Upper lobe of left lung (tissue), 4 donors: ENCODE data around the gene SEMA7A.

ENCODE experiments used
- EP300 ChIP-seq, 4 donors: sonication (generic); formaldehyde crosslinking; IDR thresholded peaks; one replicate each; pipeline ENCODE4 v1.5.1; 2017; ENCODE audit warnings: antibody characterized with exemption in 4 of 4, control low read depth in 2 of 4
- POLR2AphosphoS5 ChIP-seq, 2 donors: sonication (generic); formaldehyde crosslinking; IDR thresholded peaks; one replicate each; pipeline ENCODE4 v1.5.1; 2017; ENCODE audit warnings: antibody characterized with exemption in 2 of 2
- TF ChIP-seq, protein P1 (sequence below), 6 experiments: fragments of 450-650 bp in 4 of 6; fragments of 200-600 bp in 2 of 6; sonication (generic) in 2 of 6; IDR thresholded peaks; one replicate each; pipeline ENCODE4 v1.5.1; 2016 to 2019; ENCODE audit warnings: antibody characterized with exemption in 6 of 6

DNA sequence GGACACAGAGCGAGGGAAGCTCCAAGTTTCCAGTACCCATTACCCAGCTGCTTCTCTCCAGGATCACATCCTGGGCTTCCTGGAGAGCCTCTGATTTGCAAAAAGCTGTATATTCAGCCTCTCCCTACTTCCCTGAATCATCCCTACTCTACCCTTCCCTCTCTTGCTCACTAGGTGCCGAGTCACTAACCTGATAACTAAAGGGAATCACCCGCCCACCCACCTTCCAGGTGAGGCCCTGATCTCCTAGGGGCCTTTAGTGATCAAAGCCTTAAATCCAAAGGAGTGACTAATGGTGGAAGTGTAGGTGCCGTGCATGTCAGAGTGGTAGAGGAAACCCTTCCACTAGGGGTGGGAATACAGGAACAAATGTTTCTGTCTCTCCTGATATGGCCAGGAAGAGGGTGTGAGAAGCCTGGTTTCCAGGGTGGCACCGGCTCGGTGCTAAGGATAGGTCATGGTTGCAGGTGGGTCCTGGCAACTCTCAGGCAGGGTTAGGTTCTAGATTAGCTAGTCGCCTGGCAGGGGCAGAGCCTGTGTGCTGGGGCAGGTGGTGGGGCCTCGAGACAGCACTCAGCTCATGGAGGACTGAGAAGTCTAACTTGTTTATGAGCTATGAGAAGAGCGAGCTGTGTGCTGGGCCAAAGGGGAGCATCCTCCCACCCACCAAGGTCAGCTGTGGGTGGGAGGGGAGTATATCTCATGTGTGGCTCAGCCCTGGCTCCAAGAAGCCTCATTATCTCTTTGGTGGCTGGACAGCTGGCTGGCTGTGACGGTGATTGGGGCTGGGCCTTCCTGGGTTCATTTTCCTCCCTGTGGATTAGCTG is 10.1 kb downstream of the SEMA7A start:
- TF ChIP-seq, protein P1, sequence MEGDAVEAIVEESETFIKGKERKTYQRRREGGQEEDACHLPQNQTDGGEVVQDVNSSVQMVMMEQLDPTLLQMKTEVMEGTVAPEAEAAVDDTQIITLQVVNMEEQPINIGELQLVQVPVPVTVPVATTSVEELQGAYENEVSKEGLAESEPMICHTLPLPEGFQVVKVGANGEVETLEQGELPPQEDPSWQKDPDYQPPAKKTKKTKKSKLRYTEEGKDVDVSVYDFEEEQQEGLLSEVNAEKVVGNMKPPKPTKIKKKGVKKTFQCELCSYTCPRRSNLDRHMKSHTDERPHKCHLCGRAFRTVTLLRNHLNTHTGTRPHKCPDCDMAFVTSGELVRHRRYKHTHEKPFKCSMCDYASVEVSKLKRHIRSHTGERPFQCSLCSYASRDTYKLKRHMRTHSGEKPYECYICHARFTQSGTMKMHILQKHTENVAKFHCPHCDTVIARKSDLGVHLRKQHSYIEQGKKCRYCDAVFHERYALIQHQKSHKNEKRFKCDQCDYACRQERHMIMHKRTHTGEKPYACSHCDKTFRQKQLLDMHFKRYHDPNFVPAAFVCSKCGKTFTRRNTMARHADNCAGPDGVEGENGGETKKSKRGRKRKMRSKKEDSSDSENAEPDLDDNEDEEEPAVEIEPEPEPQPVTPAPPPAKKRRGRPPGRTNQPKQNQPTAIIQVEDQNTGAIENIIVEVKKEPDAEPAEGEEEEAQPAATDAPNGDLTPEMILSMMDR (IDR thresholded peaks at IDR 0.05) = no peak
- no peak for TF ChIP-seq EP300 (IDR thresholded peaks at IDR 0.05)
- no peak for TF ChIP-seq POLR2AphosphoS5 (IDR thresholded peaks at IDR 0.05)
